Lung (tissue), 12 donors: ENCODE results near the gene PFDN1. TPM values are rescaled to one million over a fixed set of nuclear protein-coding genes. Genes with fewer than 3 reads are reported as not detected.

Source experiments
- ATAC-seq: fragments of 200-7000 bp; cut with Tn5 transposase; one replicate; pipeline ENCODE4 v1.9.1; 2020; ENCODE audit warnings: moderate number of reproducible peaks; ENCODE audit not compliant: insufficient read depth, low FRiP score
- DNase-seq, 3 donors: peaks; one replicate each; pipeline ENCODE4 v3.0.0-alpha.2; 2013 to 2017
- H3K27ac ChIP-seq, 2 donors: one replicate each; pipeline ENCODE4 v1.5.1; 2013; ENCODE audit warnings: mild to moderate bottlenecking in 2 of 2, moderate library complexity in 2 of 2, control low read depth in 1 of 2, inconsistent platforms in 1 of 2, low read depth in 1 of 2, low read length in 1 of 2
- H3K27me3 ChIP-seq, 3 donors: one replicate each; pipeline ENCODE4 v1.5.1; 2013; ENCODE audit warnings: low read length in 2 of 3; ENCODE audit not compliant: control insufficient read depth in 3 of 3, insufficient read depth in 3 of 3
- H3K36me3 ChIP-seq, 4 donors: one replicate each; pipeline ENCODE4 v1.5.1; 2013; ENCODE audit warnings: low read length in 4 of 4, mild to moderate bottlenecking in 1 of 4, moderate library complexity in 1 of 4; ENCODE audit not compliant: control insufficient read depth in 4 of 4, insufficient read depth in 4 of 4
- H3K4me1 ChIP-seq, 5 donors: one replicate each; pipeline ENCODE4 v1.5.1; 2013; ENCODE audit warnings: low read length in 5 of 5, mild to moderate bottlenecking in 2 of 5, moderate library complexity in 1 of 5; ENCODE audit not compliant: control insufficient read depth in 5 of 5, insufficient read depth in 5 of 5
- H3K4me3 ChIP-seq: one replicate; pipeline ENCODE4 v1.5.1; 2013; ENCODE audit warnings: mild to moderate bottlenecking, control low read depth, moderate library complexity
- H3K9ac ChIP-seq, 2 donors: one replicate each; pipeline ENCODE4 v1.5.1; 2013; ENCODE audit warnings: low read length in 2 of 2, control low read depth in 1 of 2; ENCODE audit not compliant: insufficient read depth in 1 of 2
- H3K9me3 ChIP-seq, 4 donors: one replicate each; pipeline ENCODE4 v1.5.1; 2013; ENCODE audit warnings: low read length in 3 of 4, mild to moderate bottlenecking in 1 of 4, moderate library complexity in 1 of 4; ENCODE audit not compliant: control insufficient read depth in 4 of 4, insufficient read depth in 3 of 4
- CTCF ChIP-seq: IDR thresholded peaks from 2 replicates; pipeline ENCODE4 v1.5.1; 2012; ENCODE audit warnings: mild to moderate bottlenecking; ENCODE audit errors: control extremely low read depth, extremely low read depth
- WGBS, 2 donors: extraction: QIAGEN DNeasy Blood & Tissue Kit; methylation state at CpG; one replicate each; pipeline ENCODE4 v1.1.7; 2013; 5-methylcytosine and 5-hydroxymethylcytosine counted together
- polyA plus RNA-seq, 2 donors: library from polyadenylated mRNA; stranded (reverse); fragments of 200-250 nt; gene quantifications; one replicate each; pipeline ENCODE4 v1.2.1, GENCODE V29; 2013
- total RNA-seq, 2 donors: library from RNA; depleted of rRNA in 1 of 2; stranded (reverse); fragments of >200 nt in 1 of 2; gene quantifications; one replicate each; pipeline ENCODE4 v1.2.1, GENCODE V29; 2014 to 2021
- donor health status: control.
- donor health status: control.
- donor health status: Bipolar disorder and iron deficiency.
- donor health status: healthy.
- donor health status: DM: yes; HTN: yes; CAD: no.

Gene PFDN1
- total and polyA plus RNA-seq, 4 donors: 42.0 to 108 (median 51.6) TPM

GRCh38 chr5:140251527-140251973, 51.4 kb downstream of the PFDN1 start:
- ATAC-seq (no peak), DNase-seq (no peak)

GRCh38 chr5:140250386-140250785, 52.5 kb downstream of the PFDN1 start:
- H3K27me3 ChIP-seq: no peaks in the 10 kb centered on the region
- H3K9ac ChIP-seq: no peak overlapping the region
- WGBS, 2 donors: 69 to 81% methylated on average over 6 of the region's 6 CpGs
- peaks cover 0 to 12% (median 3%) of the 10 kb centered on the region in 4 donors for H3K36me3 ChIP-seq
- no peak overlapping the region for H3K4me3 ChIP-seq
- DNase-seq (no peak), ATAC-seq (no peak)
- H3K9me3 ChIP-seq: no peaks in the 10 kb centered on the region
- peaks cover 0 to 30% (median 6%) of the 10 kb centered on the region in 5 donors for H3K4me1 ChIP-seq
- no peak overlapping the region for H3K27ac ChIP-seq
- no peak for TF ChIP-seq CTCF

More at GRCh38 chr5:140251527-140251973, 51.4 kb downstream of the PFDN1 start:
- Histone ChIP-seq H3K27ac (peak overlapping the region in 1 of 2 donors; percentile 19), H3K36me3 (peaks cover 0 to 6% (median 3%) of the 10 kb centered on the region in 4 donors), H3K4me1 (peaks cover 4 to 29% (median 6%) of the 10 kb centered on the region in 5 donors), H3K9me3 (no peaks in the 10 kb centered on the region), H3K9ac (no peak overlapping the region), H3K4me3 (no peak overlapping the region), H3K27me3 (no peaks in the 10 kb centered on the region)
- no peak for TF ChIP-seq CTCF
- WGBS, 2 donors: 18 to 42% methylated on average over 5 of the region's 5 CpGs

GRCh38 chr5:140249536-140249935, 53.4 kb downstream of the PFDN1 start:
- 82 to 87% methylated on average over 5 of the region's 5 CpGs for WGBS, 2 donors
- no peak for ATAC-seq
- peaks cover 0 to 13% (median 4%) of the 10 kb centered on the region in 4 donors for H3K36me3 ChIP-seq

More at GRCh38 chr5:140249536-140249935, 53.4 kb downstream of the PFDN1 start:
- Histone ChIP-seq H3K9ac (no peak overlapping the region), H3K4me1 (peaks cover 0 to 30% (median 10%) of the 10 kb centered on the region in 5 donors), H3K27me3 (no peaks in the 10 kb centered on the region), H3K27ac (no peak overlapping the region), H3K9me3 (no peaks in the 10 kb centered on the region), H3K4me3 (no peak overlapping the region)
- no peak for DNase-seq
- no peak for TF ChIP-seq CTCF
